Testis (tissue), 3 donors: Measurements from ENCODE around the gene SNRNP48. TPM values are rescaled to one million over a fixed set of nuclear protein-coding genes. Genes with fewer than 3 reads are reported as not detected.

Source experiments
- DNase-seq: peaks from one replicate; pipeline ENCODE4 v3.0.0-alpha.2; 2019
- H3K27ac ChIP-seq, 2 donors: fragments of 200-600 bp; sonication (generic); one replicate each; pipeline ENCODE4 v1.5.1; 2019
- H3K27me3 ChIP-seq: fragments of 200-600 bp; sonication (generic); one replicate; pipeline ENCODE4 v1.5.1; 2019
- H3K36me3 ChIP-seq: fragments of 200-600 bp; sonication (generic); one replicate; pipeline ENCODE4 v1.5.1; 2017; ENCODE audit warnings: low read depth; ENCODE audit errors: missing control alignments
- H3K4me1 ChIP-seq: fragments of 200-600 bp; sonication (generic); one replicate; pipeline ENCODE4 v1.5.1; 2019
- H3K4me3 ChIP-seq, 2 donors: fragments of 200-600 bp; sonication (generic); one replicate each; pipeline ENCODE4 v1.5.1; 2017 to 2019
- H3K9me3 ChIP-seq: fragments of 200-600 bp; sonication (generic); one replicate; pipeline ENCODE4 v1.5.1; 2017
- POLR2A ChIP-seq: fragments of 450-650 bp; IDR thresholded peaks from one replicate; pipeline ENCODE4 v1.6.1; 2017; ENCODE audit warnings: antibody characterized with exemption, mild to moderate bottlenecking, moderate library complexity
- WGBS, 2 donors: methylation state at CpG; one replicate each; pipeline ENCODE4 v1.1.5; 2018; 5-methylcytosine and 5-hydroxymethylcytosine counted together
- intact Hi-C: fragments of 100-400 bp; cut with DNase I; formaldehyde crosslinking; loops from one replicate; pipeline ENCODE4 v1.15.1; 2023; ENCODE audit warnings: low total_unique reads
- polyA plus RNA-seq: library from polyadenylated mRNA; stranded (reverse); fragments of 350-450 nt; fragmentation: Illumina TruSeq; extraction: RNeasy Lipid Tissue Mini Kit (QIAGEN cat#74804); gene quantifications from one replicate; pipeline ENCODE4 v1.2.3, GENCODE V29; 2014; ENCODE audit warnings: low read depth, low replicate concordance; ENCODE audit not compliant: insufficient read depth
- total RNA-seq, 2 donors: library from RNA; depleted of rRNA; stranded (reverse); fragments of >200 nt; gene quantifications; one replicate each; pipeline ENCODE4 v1.2.3, GENCODE V29; 2016
- TF ChIP-seq, protein P1 (sequence below), 3 experiments: fragments of 450-650 bp in 2 of 3; fragments of 200-600 bp in 1 of 3; sonication (generic) in 1 of 3; IDR thresholded peaks; one replicate each; pipeline ENCODE4 v1.5.1; 2016 to 2019; ENCODE audit warnings: antibody characterized with exemption in 3 of 3, mild to moderate bottlenecking in 2 of 3, moderate library complexity in 1 of 3

SNRNP48 gene
- total and polyA plus RNA-seq, 3 donors from 2014 or later = 5.6 to 10.7 (median 8.5) TPM

DNA sequence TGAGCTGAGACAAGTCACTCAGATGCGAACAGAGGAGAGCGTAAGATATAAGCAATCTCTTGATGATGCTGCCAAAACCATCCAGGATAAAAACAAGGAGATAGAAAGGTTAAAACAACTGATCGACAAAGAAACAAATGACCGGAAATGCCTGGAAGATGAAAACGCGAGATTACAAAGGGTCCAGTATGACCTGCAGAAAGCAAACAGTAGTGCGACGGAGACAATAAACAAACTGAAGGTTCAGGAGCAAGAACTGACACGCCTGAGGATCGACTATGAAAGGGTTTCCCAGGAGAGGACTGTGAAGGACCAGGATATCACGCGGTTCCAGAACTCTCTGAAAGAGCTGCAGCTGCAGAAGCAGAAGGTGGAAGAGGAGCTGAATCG, 9.5 kb upstream of the SNRNP48 start:
- Histone ChIP-seq H3K4me1 (no peaks in the 10 kb centered on the region), H3K36me3 (no peaks in the 10 kb centered on the region), H3K27ac (no peak overlapping the region), H3K9me3 (no peaks in the 10 kb centered on the region), H3K4me3 (no peak overlapping the region), H3K27me3 (no peaks in the 10 kb centered on the region)
- intact Hi-C loops = no loop called here
- TF ChIP-seq, protein P1, sequence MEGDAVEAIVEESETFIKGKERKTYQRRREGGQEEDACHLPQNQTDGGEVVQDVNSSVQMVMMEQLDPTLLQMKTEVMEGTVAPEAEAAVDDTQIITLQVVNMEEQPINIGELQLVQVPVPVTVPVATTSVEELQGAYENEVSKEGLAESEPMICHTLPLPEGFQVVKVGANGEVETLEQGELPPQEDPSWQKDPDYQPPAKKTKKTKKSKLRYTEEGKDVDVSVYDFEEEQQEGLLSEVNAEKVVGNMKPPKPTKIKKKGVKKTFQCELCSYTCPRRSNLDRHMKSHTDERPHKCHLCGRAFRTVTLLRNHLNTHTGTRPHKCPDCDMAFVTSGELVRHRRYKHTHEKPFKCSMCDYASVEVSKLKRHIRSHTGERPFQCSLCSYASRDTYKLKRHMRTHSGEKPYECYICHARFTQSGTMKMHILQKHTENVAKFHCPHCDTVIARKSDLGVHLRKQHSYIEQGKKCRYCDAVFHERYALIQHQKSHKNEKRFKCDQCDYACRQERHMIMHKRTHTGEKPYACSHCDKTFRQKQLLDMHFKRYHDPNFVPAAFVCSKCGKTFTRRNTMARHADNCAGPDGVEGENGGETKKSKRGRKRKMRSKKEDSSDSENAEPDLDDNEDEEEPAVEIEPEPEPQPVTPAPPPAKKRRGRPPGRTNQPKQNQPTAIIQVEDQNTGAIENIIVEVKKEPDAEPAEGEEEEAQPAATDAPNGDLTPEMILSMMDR (IDR thresholded peaks at IDR 0.05) = no peak
- TF ChIP-seq POLR2A = no peak
- WGBS, 2 donors = 93 to 94% methylated on average over 13 of the region's 13 CpGs
- DNase-seq = no peak

DNA sequence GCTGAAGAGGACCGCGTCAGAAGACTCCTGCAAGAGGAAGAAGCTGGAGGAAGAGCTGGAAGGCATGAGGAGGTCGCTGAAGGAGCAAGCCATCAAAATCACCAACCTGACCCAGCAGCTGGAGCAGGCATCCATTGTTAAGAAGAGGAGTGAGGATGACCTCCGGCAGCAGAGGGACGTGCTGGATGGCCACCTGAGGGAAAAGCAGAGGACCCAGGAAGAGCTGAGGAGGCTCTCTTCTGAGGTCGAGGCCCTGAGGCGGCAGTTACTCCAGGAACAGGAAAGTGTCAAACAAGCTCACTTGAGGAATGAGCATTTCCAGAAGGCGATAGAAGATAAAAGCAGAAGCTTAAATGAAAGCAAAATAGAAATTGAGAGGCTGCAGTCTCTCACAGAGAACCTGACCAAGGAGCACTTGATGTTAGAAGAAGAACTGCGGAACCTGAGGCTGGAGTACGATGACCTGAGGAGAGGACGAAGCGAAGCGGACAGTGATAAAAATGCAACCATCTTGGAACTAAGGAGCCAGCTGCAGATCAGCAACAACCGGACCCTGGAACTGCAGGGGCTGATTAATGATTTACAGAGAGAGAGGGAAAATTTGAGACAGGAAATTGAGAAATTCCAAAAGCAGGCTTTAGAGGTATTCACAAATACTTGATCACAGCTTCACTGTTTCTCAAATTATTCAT, 8.9 kb upstream of the SNRNP48 start:
- no peak for TF ChIP-seq POLR2A
- TF ChIP-seq, protein P1 (IDR thresholded peaks at IDR 0.05) = no peak
- Histone ChIP-seq H3K4me3 (no peak overlapping the region), H3K9me3 (no peaks in the 10 kb centered on the region), H3K4me1 (no peaks in the 10 kb centered on the region), H3K36me3 (no peaks in the 10 kb centered on the region), H3K27me3 (no peaks in the 10 kb centered on the region), H3K27ac (no peak overlapping the region)
- DNase-seq = no peak
- intact Hi-C loops = no loop called here
- WGBS, 2 donors = 88% methylated on average over 14 of the region's 14 CpGs

DNA sequence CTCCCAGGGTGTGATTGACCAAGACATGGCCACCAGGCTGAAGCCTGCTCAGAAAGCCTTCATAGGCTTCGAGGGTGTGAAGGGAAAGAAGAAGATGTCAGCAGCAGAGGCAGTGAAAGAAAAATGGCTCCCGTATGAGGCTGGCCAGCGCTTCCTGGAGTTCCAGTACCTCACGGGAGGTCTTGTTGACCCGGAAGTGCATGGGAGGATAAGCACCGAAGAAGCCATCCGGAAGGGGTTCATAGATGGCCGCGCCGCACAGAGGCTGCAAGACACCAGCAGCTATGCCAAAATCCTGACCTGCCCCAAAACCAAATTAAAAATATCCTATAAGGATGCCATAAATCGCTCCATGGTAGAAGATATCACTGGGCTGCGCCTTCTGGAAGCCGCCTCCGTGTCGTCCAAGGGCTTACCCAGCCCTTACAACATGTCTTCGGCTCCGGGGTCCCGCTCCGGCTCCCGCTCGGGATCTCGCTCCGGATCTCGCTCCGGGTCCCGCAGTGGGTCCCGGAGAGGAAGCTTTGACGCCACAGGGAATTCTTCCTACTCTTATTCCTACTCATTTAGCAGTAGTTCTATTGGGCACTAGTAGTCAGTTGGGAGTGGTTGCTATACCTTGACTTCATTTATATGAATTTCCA, 4.6 kb upstream of the SNRNP48 start:
- Histone ChIP-seq H3K4me3 (peak overlapping the region; percentile 34 to 49), H3K4me1 (no peaks in the 10 kb centered on the region), H3K9me3 (no peaks in the 10 kb centered on the region), H3K27ac (no peak overlapping the region), H3K27me3 (no peaks in the 10 kb centered on the region), H3K36me3 (no peaks in the 10 kb centered on the region)
- TF ChIP-seq, protein P1 (IDR thresholded peaks at IDR 0.05) = no peak
- no peak for TF ChIP-seq POLR2A
- intact Hi-C loops = no loop called here
- peak; percentile 60 for DNase-seq
- 65 to 72% methylated on average over 28 of the region's 28 CpGs for WGBS, 2 donors

DNA sequence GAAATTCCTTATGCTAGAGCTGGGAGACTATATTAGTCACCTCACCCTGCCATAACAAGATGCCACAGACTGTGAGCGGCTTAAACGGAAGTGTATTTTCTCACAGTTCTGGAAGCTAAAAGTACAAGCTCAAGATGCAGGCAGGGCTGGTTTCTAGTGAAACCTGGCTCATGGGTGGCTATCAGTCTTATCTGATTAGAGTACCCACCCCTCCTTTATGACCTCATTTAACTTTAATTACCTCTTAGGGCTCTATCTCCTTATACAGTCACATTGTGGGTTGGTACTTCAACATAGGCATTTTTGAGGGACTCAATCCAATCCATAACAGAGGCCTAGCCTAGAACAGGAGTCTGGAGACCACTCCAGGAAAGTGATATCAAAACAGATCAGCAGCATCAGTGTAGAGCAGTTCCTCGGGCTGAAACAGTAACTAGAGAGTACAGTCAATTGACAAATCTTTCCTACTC, 2.3 kb upstream of the SNRNP48 start:
- WGBS, 2 donors = 71 to 72% methylated on average over 3 of the region's 3 CpGs

More for the DNA sequence above, 2.3 kb upstream of the SNRNP48 start:
- DNase-seq = no peak
- H3K4me3 ChIP-seq = no peak overlapping the region
- no peaks in the 10 kb centered on the region for H3K36me3 ChIP-seq
- no peak overlapping the region for H3K27ac ChIP-seq
- no peaks in the 10 kb centered on the region for H3K27me3 ChIP-seq
- intact Hi-C loops = no loop called here
- H3K9me3 ChIP-seq = no peaks in the 10 kb centered on the region
- H3K4me1 ChIP-seq = peaks cover 7% of the 10 kb centered on the region
- TF ChIP-seq, protein P1 (IDR thresholded peaks at IDR 0.05) = no peak
- no peak for TF ChIP-seq POLR2A
